CD4-positive, alpha-beta memory T cell (primary cell): Measurements from ENCODE around the gene NLRP12. TPM values are rescaled to one million over a fixed set of nuclear protein-coding genes. Genes with fewer than 3 reads are reported as not detected.

Experiments
- CTCF ChIA-PET: fragments of 350-600 bp; sonication (Branson Sonifier 250); formaldehyde crosslinking; loops from one replicate; lab custom pipeline; 2021; ENCODE audit warnings: inconsistent platforms; ENCODE audit not compliant: partially characterized antibody; lab: Charles Lee
- POLR2A ChIA-PET: fragments of 350-600 bp; sonication (Branson Sonifier 250); formaldehyde crosslinking; loops from one replicate; lab custom pipeline; 2021; ENCODE audit not compliant: partially characterized antibody; lab: Charles Lee
- DNase-seq, 5 donors: peaks; one replicate each; pipeline versions ENCODE4 v3.0.0 to v3.0.0-alpha.2; 2020 to 2022; ENCODE audit warnings: mixed read lengths in 1 of 5
- H3K27ac ChIP-seq: one replicate; pipeline ENCODE4 v1.7.0; 2013; ENCODE audit warnings: low read depth, low read length
- H3K27me3 ChIP-seq: 2 replicates; pipeline ENCODE4 v1.7.0; 2013; ENCODE audit warnings: mild to moderate bottlenecking, low read length, moderate library complexity; ENCODE audit not compliant: insufficient read depth
- H3K36me3 ChIP-seq: 2 replicates; pipeline ENCODE4 v1.7.0; 2013; ENCODE audit warnings: mild to moderate bottlenecking, low read length, moderate library complexity; ENCODE audit not compliant: insufficient read depth
- H3K4me1 ChIP-seq: 2 replicates; pipeline ENCODE4 v1.7.0; 2013; ENCODE audit warnings: mild to moderate bottlenecking, low read length, moderate library complexity; ENCODE audit not compliant: insufficient read depth
- H3K4me3 ChIP-seq, 2 donors: one replicate each; pipeline ENCODE4 v1.7.0; 2013; ENCODE audit warnings: low read length in 2 of 2, mild to moderate bottlenecking in 1 of 2
- H3K9me3 ChIP-seq, 2 donors: one replicate each; pipeline ENCODE4 v1.7.0; 2013; ENCODE audit warnings: low read length in 2 of 2, control low read depth in 1 of 2; ENCODE audit not compliant: control insufficient read depth in 1 of 2
- H3K27ac Mint-ChIP-seq, 7 donors: one replicate each; pipeline ENCODE4 v1.8.0; 2020 to 2021; ENCODE audit warnings: mixed read lengths in 7 of 7, mild to moderate bottlenecking in 6 of 7, inconsistent platforms in 3 of 7, moderate library complexity in 3 of 7
- H3K27me3 Mint-ChIP-seq, 2 donors: one replicate each; pipeline ENCODE4 v1.8.0; 2020 to 2021; ENCODE audit warnings: mixed read lengths in 2 of 2
- H3K36me3 Mint-ChIP-seq, 2 donors: one replicate each; pipeline ENCODE4 v1.8.0; 2020 to 2021; ENCODE audit warnings: mixed read lengths in 2 of 2, inconsistent platforms in 1 of 2, mild to moderate bottlenecking in 1 of 2
- H3K4me1 Mint-ChIP-seq, 4 donors: one replicate each; pipeline ENCODE4 v1.8.0; 2020 to 2021; ENCODE audit warnings: mixed read lengths in 4 of 4, mild to moderate bottlenecking in 1 of 4
- H3K4me3 Mint-ChIP-seq, 8 donors: one replicate each; pipeline ENCODE4 v1.8.0; 2020 to 2021; ENCODE audit warnings: mixed read lengths in 8 of 8, mild to moderate bottlenecking in 7 of 8, moderate library complexity in 6 of 8, inconsistent platforms in 3 of 8
- H3K9me3 Mint-ChIP-seq, 8 donors: one replicate each; pipeline ENCODE4 v1.8.0; 2020 to 2021; ENCODE audit warnings: mixed read lengths in 8 of 8, mild to moderate bottlenecking in 5 of 8, inconsistent platforms in 3 of 8, moderate library complexity in 1 of 8
- intact Hi-C: fragments of 100-400 bp; cut with micrococcal nuclease; formaldehyde crosslinking; loops from one replicate; pipeline ENCODE4 v1.15.1; 2023
- polyA plus RNA-seq, 2 donors: library from polyadenylated mRNA; unstranded; fragments of 300-500 nt; fragmentation: Illumina TruSeq; gene quantifications; one replicate each; pipeline ENCODE4 v1.2.3, GENCODE V29; 2021
- total RNA-seq, 2 experiments: library from RNA; stranded (reverse); gene quantifications; one replicate each; pipeline ENCODE4 v1.2.3, GENCODE V29; 2021

Gene NLRP12
- total and polyA plus RNA-seq, 4 experiments from 2014 or later, result not detected

DNA sequence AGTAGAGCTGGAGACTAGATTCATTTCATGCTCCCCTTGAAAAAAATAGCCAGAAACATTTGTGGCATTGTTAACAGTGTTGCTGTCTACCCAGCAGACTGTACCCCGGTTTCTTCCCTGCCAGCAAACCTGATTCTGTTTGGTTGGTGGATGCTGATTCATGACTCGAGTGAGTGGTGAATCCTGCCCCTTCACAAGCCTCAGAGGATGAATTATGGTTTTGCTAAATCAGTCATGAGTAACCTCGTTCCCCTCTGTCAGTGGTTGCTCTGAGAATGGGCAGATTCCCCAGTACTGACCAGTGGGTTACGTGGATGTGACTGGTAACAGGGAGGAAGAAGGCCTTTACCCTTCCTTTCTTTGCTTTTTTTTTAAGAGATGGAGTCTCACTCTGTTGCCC lies 10.1 kb downstream of the NLRP12 start:
- no peaks in the 10 kb centered on the region for H3K4me1 ChIP-seq
- H3K27me3 ChIP-seq, result no peaks in the 10 kb centered on the region
- Mint-ChIP-seq H3K27me3 (no peaks in the 10 kb centered on the region), H3K4me3 (no peak overlapping the region), H3K36me3 (no peaks in the 10 kb centered on the region), H3K4me1 (no peaks in the 10 kb centered on the region), H3K9me3 (no peaks in the 10 kb centered on the region), H3K27ac (no peak overlapping the region)
- no peak overlapping the region for H3K27ac ChIP-seq
- no peaks in the 10 kb centered on the region for H3K36me3 ChIP-seq
- H3K9me3 ChIP-seq, result no peaks in the 10 kb centered on the region
- intact Hi-C loops, result no loop called here
- ChIA-PET POLR2A (no interaction called here), CTCF (no interaction called here)
- DNase-seq, result no peak
- no peak overlapping the region for H3K4me3 ChIP-seq

DNA sequence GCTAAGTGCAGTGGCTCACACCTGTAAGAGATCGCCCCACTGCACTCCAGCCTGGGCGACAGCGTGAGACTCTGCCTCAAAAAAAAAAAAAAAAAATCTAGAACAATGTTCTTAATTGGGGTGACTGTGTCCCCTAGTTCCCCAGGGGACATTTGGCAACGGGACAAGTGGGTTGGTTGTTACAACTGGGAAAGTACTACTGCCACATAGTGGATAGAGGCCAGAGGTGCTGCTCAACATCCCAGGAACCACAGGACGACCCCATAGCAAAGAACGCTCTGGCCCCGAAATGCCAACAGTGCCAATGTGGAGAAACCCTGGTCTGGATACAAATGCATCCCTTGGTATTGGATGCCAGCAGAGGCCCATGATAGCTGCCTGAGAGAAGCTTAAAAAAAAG lies 11.8 kb downstream of the NLRP12 start:
- no peak overlapping the region for H3K27ac Mint-ChIP-seq
- peak overlapping the region in 1 of 8 donors; percentile 43 for H3K4me3 Mint-ChIP-seq
- H3K27me3 Mint-ChIP-seq, result no peaks in the 10 kb centered on the region
- POLR2A ChIA-PET, result no interaction called here
- Histone ChIP-seq H3K9me3 (no peaks in the 10 kb centered on the region), H3K27ac (no peak overlapping the region), H3K4me3 (no peak overlapping the region), H3K27me3 (no peaks in the 10 kb centered on the region), H3K36me3 (no peaks in the 10 kb centered on the region), H3K4me1 (no peaks in the 10 kb centered on the region)
- CTCF ChIA-PET, result no interaction called here
- no peak for DNase-seq
- H3K4me1 Mint-ChIP-seq, result no peaks in the 10 kb centered on the region
- H3K9me3 Mint-ChIP-seq, result no peaks in the 10 kb centered on the region
- no peaks in the 10 kb centered on the region for H3K36me3 Mint-ChIP-seq
- intact Hi-C loops, result no loop called here

DNA sequence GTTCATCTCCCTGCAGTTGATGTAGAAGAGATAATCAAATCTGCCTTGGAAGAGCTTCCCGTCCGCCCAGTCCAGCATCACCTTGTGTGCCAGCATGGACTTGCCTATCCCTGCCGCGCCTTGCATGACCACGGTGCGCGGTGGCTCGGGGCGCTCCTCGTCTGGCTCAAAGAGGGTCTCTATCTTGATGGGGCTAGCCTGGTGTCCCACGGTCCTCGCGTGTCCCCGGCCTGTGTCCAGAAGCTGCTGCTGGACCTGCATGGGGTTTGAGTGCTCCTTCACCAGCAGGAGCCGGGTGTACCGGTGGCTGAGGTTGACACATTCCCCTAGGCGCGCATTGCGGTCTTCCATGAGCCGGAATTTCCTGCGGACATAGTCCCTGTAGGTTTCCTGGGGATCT lies 13.2 kb downstream of the NLRP12 start:
- Mint-ChIP-seq H3K4me1 (no peaks in the 10 kb centered on the region), H3K36me3 (no peaks in the 10 kb centered on the region), H3K4me3 (no peak overlapping the region), H3K27ac (no peak overlapping the region), H3K27me3 (no peaks in the 10 kb centered on the region), H3K9me3 (peaks cover 0 to 2% (median 0%) of the 10 kb centered on the region in 8 donors)
- ChIA-PET CTCF (interaction anchor here (1.8 kb wide), 1 partner anchor 18 kb away, joined by 5 read pairs; no protein-coding TSS in a partner anchor), POLR2A (no interaction called here)
- Histone ChIP-seq H3K4me1 (no peaks in the 10 kb centered on the region), H3K4me3 (no peak overlapping the region), H3K9me3 (no peaks in the 10 kb centered on the region), H3K27ac (no peak overlapping the region), H3K27me3 (no peaks in the 10 kb centered on the region), H3K36me3 (no peaks in the 10 kb centered on the region)
- intact Hi-C loops, result no loop called here
- DNase-seq, result no peak

DNA sequence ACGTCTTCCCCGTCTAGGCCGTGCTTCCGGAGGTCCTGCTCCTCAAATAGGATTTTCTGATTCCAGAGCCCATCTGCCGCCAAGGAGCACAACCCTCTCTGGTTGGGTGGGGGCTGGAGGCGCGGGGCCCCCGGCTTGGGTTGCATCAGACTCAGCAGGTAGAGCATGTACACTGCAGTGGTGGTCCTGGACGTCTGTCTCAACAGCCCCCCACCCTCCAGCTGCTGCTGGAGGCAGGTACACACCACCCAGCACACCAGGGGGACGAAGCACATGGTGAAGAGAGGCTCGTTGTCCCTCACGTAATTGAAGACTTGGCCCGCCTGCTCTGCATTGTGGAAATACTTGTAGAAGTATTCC lies 13.9 kb downstream of the NLRP12 start:
- no peaks in the 10 kb centered on the region for H3K4me1 Mint-ChIP-seq
- H3K27me3 Mint-ChIP-seq, result no peaks in the 10 kb centered on the region
- Histone ChIP-seq H3K27ac (no peak overlapping the region), H3K4me1 (no peaks in the 10 kb centered on the region), H3K36me3 (no peaks in the 10 kb centered on the region), H3K9me3 (no peaks in the 10 kb centered on the region), H3K27me3 (no peaks in the 10 kb centered on the region), H3K4me3 (no peak overlapping the region)
- intact Hi-C loops, result no loop called here
- peaks cover 0 to 2% (median 0%) of the 10 kb centered on the region in 8 donors for H3K9me3 Mint-ChIP-seq
- no peaks in the 10 kb centered on the region for H3K36me3 Mint-ChIP-seq
- ChIA-PET POLR2A (no interaction called here), CTCF (interaction anchor here (1.8 kb wide), 1 partner anchor 17 kb away, joined by 5 read pairs; no protein-coding TSS in a partner anchor)
- H3K27ac Mint-ChIP-seq, result no peak overlapping the region
- H3K4me3 Mint-ChIP-seq, result no peak overlapping the region
- no peak for DNase-seq

DNA sequence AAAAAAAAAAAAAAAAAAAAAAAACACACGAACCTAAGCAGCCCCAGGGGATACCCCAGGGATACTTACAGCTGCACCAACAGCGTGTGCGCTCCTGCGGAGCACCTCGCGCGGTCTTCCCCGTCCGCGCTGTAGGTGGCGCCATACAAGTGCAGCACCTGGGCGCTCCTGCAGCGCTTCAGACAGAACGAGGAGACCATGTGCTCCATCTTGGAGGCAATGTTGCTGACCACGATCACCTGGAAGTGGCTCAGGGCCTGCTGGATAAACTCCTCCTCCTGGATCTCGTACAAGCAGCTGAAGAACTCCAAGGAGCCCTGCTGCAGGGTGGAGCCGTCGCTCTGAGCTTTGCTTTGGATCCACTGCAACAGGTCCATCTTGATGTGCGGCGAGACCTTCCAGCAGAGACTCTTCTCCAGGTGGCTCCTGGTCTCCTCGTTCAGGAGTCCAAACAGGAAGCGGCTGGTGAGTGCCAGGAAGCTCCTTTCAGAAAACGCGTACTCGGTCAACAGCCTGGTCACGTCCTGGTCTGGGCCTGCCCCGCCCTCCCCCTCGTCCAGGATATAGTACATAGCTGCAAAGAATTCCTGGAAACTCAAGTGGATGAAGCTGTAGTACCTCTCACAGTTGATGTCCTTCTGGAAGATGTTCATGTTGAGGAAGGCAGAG lies 14.5 kb downstream of the NLRP12 start:
- intact Hi-C loops, result no loop called here
- no peak overlapping the region for H3K4me3 Mint-ChIP-seq
- ChIA-PET POLR2A (no interaction called here), CTCF (no interaction called here)
- H3K36me3 Mint-ChIP-seq, result no peaks in the 10 kb centered on the region
- peaks cover 0 to 2% (median 0%) of the 10 kb centered on the region in 8 donors for H3K9me3 Mint-ChIP-seq
- H3K9me3 ChIP-seq, result no peaks in the 10 kb centered on the region
- H3K27ac ChIP-seq, result no peak overlapping the region
- no peaks in the 10 kb centered on the region for H3K27me3 ChIP-seq
- H3K4me3 ChIP-seq, result no peak overlapping the region
- H3K36me3 ChIP-seq, result no peaks in the 10 kb centered on the region
- no peak overlapping the region for H3K27ac Mint-ChIP-seq
- H3K4me1 ChIP-seq, result no peaks in the 10 kb centered on the region
- DNase-seq, result no peak
- H3K4me1 Mint-ChIP-seq, result no peaks in the 10 kb centered on the region
- no peaks in the 10 kb centered on the region for H3K27me3 Mint-ChIP-seq

DNA sequence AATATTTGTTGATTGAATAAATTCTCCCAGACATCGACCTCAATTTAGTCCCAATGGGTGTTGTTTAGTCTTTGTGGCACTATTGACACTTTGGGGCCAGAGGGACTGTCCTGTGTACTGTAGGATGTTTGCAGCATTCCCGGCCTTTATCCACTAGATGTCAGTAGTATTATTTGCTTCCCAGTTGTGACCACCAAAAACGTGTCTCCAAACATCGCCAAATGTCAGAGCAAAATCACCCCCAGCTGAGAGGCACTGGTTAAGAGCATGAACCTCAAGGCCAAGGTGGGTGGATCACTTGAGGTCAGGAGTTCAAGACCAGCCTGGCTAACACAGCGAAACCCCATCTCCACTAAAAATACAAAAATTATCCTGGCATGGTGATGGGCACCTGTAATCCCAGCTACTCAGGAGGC lies 15.4 kb downstream of the NLRP12 start:
- DNase-seq, result no peak
- H3K36me3 Mint-ChIP-seq, result no peaks in the 10 kb centered on the region
- POLR2A ChIA-PET, result no interaction called here
- no peak overlapping the region for H3K4me3 Mint-ChIP-seq
- H3K9me3 Mint-ChIP-seq, result peaks cover 0 to 2% (median 0%) of the 10 kb centered on the region in 8 donors
- CTCF ChIA-PET, result no interaction called here
- H3K27me3 ChIP-seq, result no peaks in the 10 kb centered on the region
- peaks cover 0 to 2% of the 10 kb centered on the region in 2 donors for H3K27me3 Mint-ChIP-seq
- H3K36me3 ChIP-seq, result no peaks in the 10 kb centered on the region
- no peaks in the 10 kb centered on the region for H3K4me1 ChIP-seq
- no peaks in the 10 kb centered on the region for H3K4me1 Mint-ChIP-seq
- no peak overlapping the region for H3K4me3 ChIP-seq
- H3K27ac ChIP-seq, result no peak overlapping the region
- intact Hi-C loops, result no loop called here
- H3K9me3 ChIP-seq, result no peaks in the 10 kb centered on the region
- H3K27ac Mint-ChIP-seq, result no peak overlapping the region

DNA sequence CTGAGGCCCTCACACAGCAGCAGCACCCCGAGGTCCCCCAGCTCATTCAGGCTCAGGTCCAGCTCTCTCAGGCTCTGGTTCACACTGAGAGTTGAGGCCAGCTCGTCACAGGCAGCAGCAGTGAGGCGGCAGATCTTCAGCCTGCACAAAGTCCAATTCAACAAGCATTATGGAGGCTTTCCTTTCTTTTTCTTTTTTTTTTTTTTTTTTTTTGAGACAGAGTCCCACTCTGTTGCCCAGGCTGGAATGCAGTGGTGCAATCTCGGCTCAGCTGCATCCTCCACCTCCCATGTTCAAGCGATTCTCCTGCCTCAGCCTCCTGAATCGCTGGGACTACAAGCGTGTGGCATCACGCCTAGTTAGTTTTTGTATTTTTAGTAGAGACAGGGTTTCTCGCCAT lies 22.9 kb downstream of the NLRP12 start:
- intact Hi-C loops, result no loop called here
- Mint-ChIP-seq H3K27me3 (peaks cover 0 to 3% of the 10 kb centered on the region in 2 donors), H3K4me3 (no peak overlapping the region), H3K9me3 (peaks cover 0 to 2% (median 0%) of the 10 kb centered on the region in 8 donors), H3K36me3 (no peaks in the 10 kb centered on the region), H3K4me1 (no peaks in the 10 kb centered on the region), H3K27ac (no peak overlapping the region)
- no peak overlapping the region for H3K4me3 ChIP-seq
- no peak for DNase-seq
- CTCF ChIA-PET, result interaction anchor here (1.4 kb wide), 1 partner anchor 9 kb away, joined by 6 read pairs; no protein-coding TSS in a partner anchor
- H3K36me3 ChIP-seq, result no peaks in the 10 kb centered on the region
- H3K4me1 ChIP-seq, result no peaks in the 10 kb centered on the region
- H3K27me3 ChIP-seq, result no peaks in the 10 kb centered on the region
- no peaks in the 10 kb centered on the region for H3K9me3 ChIP-seq
- POLR2A ChIA-PET, result no interaction called here
- no peak overlapping the region for H3K27ac ChIP-seq
